H1 (cell line): ENCODE results near the gene MAPKAP1. TPM values are rescaled to one million over a fixed set of nuclear protein-coding genes. Genes with fewer than 3 reads are reported as not detected.

Experiments used
- CTCF ChIA-PET: fragments of 300-600 bp; sonication (Branson Sonifier 250); formaldehyde crosslinking; loops from one replicate; lab custom pipeline; 2021; ENCODE audit not compliant: partially characterized antibody; lab: Charles Lee
- POLR2A ChIA-PET: fragments of 300-600 bp; sonication (Branson Sonifier 250); formaldehyde crosslinking; loops from one replicate; lab custom pipeline; 2021; ENCODE audit warnings: inconsistent platforms; ENCODE audit not compliant: partially characterized antibody; lab: Charles Lee
- DNase-seq, 2 experiments: peaks; one replicate each; pipeline versions ENCODE4 v3.0.0 to v3.0.0-alpha.2; 2010 to 2022; ENCODE audit warnings: low spot score in 2 of 2, low read depth in 1 of 2, mixed read lengths in 1 of 2
- FAIRE-seq: peaks from 2 replicates; lab custom pipeline; 2011; peaks lifted over from hg19 to GRCh38; lab: Jason Lieb, UNC
- H2AFZ ChIP-seq: 2 replicates; pipeline ENCODE4 v1.8.1; 2012; ENCODE audit warnings: low read length, inconsistent platforms
- H2AK5ac ChIP-seq: 2 replicates; pipeline ENCODE4 v1.6.1; 2013; ENCODE audit warnings: low read depth, low read length
- H2BK120ac ChIP-seq: replicated peaks from 2 replicates; pipeline ENCODE3; 2013; ENCODE audit warnings: low read depth, low read length, inconsistent platforms
- H2BK12ac ChIP-seq: 2 replicates; pipeline ENCODE4 v1.6.1; 2013; ENCODE audit warnings: low read depth, low read length
- H2BK15ac ChIP-seq: 2 replicates; pipeline ENCODE4 v1.6.1; 2013; ENCODE audit warnings: low read length
- H2BK20ac ChIP-seq: 2 replicates; pipeline ENCODE4 v1.6.1; 2013; ENCODE audit warnings: low read length
- H2BK5ac ChIP-seq: 2 replicates; pipeline ENCODE4 v1.6.1; 2013; ENCODE audit warnings: low read depth, low read length
- H3K14ac ChIP-seq: 2 replicates; pipeline ENCODE4 v1.6.1; 2013; ENCODE audit warnings: inconsistent platforms; ENCODE audit not compliant: insufficient read length
- H3K18ac ChIP-seq: 2 replicates; pipeline ENCODE4 v1.6.1; 2013; ENCODE audit warnings: low read length; ENCODE audit errors: extremely low read depth
- H3K23ac ChIP-seq: 2 replicates; pipeline ENCODE4 v1.6.1; 2013; ENCODE audit warnings: inconsistent platforms; ENCODE audit not compliant: insufficient read length
- H3K23me2 ChIP-seq: 2 replicates; pipeline ENCODE4 v1.6.1; 2013; ENCODE audit warnings: low read depth, low read length
- H3K27ac ChIP-seq: 2 replicates; pipeline ENCODE4 v1.6.1; 2011; ENCODE audit warnings: low read depth, low read length, inconsistent platforms
- H3K27me3 ChIP-seq, 4 experiments: replicated peaks in 1 of 4; 1 replicate in 1 of 4; 2 replicates in 3 of 4; pipeline versions ENCODE4 v1.6.1 to v1.8.1; 2011 to 2013; ENCODE audit warnings: low read length in 3 of 4, mild to moderate bottlenecking in 3 of 4, inconsistent platforms in 2 of 4, mixed read lengths in 2 of 4, moderate library complexity in 1 of 4; ENCODE audit not compliant: control insufficient read depth in 3 of 4, insufficient read depth in 3 of 4; ENCODE audit errors: extremely low read depth in 1 of 4
- H3K36me3 ChIP-seq, 4 experiments: 2 replicates each; pipeline versions ENCODE4 v1.6.1 to v1.8.1; 2011 to 2013; ENCODE audit warnings: mild to moderate bottlenecking in 4 of 4, low read length in 3 of 4, moderate library complexity in 2 of 4, control low read depth in 1 of 4, inconsistent platforms in 1 of 4; ENCODE audit not compliant: insufficient read depth in 4 of 4, control insufficient read depth in 2 of 4
- H3K4ac ChIP-seq: replicated peaks from 2 replicates; pipeline ENCODE3; 2013; ENCODE audit warnings: low read length, low read depth, mixed read lengths, inconsistent platforms; ENCODE audit not compliant: insufficient read length
- H3K4me1 ChIP-seq, 4 experiments: replicated peaks in 1 of 4; 1 replicate in 1 of 4; 2 replicates in 3 of 4; pipeline versions ENCODE4 v1.6.1 to v1.8.1; 2011 to 2013; ENCODE audit warnings: low read length in 3 of 4, inconsistent platforms in 2 of 4, mixed read lengths in 1 of 4; ENCODE audit not compliant: insufficient read depth in 4 of 4, control insufficient read depth in 3 of 4
- H3K4me2 ChIP-seq, 2 experiments: 2 replicates each; pipeline versions ENCODE4 v1.6.1 to v1.8.1; 2011 to 2013; ENCODE audit warnings: low read depth in 2 of 2, low read length in 2 of 2, control low read depth in 1 of 2, inconsistent platforms in 1 of 2, mild to moderate bottlenecking in 1 of 2; ENCODE audit not compliant: insufficient read depth in 1 of 2
- H3K4me3 ChIP-seq, 4 experiments: fragments of 200-600, 300-600 bp in 1 of 4; sonication (generic), shearing (Covaris generic), sonication (Bioruptor Twin) in 1 of 4; 2 replicates each; pipeline versions ENCODE4 v1.5.1 to v1.8.1; 2011 to 2016; ENCODE audit warnings: low read length in 4 of 4, low read depth in 3 of 4, control low read depth in 2 of 4, inconsistent platforms in 2 of 4, mild to moderate bottlenecking in 2 of 4, mixed read lengths in 1 of 4, moderate library complexity in 1 of 4; ENCODE audit not compliant: insufficient read depth in 2 of 4; ENCODE audit errors: extremely low read depth in 1 of 4
- H3K56ac ChIP-seq: replicated peaks from 2 replicates; pipeline ENCODE3; 2013; ENCODE audit warnings: low read depth, mild to moderate bottlenecking, mixed read lengths, low read length, inconsistent platforms; ENCODE audit not compliant: insufficient read length
- H3K79me1 ChIP-seq: 2 replicates; pipeline ENCODE4 v1.6.1; 2013; ENCODE audit warnings: low read depth, low read length, control low read depth
- H3K79me2 ChIP-seq, 2 experiments: 2 replicates each; pipeline versions ENCODE4 v1.6.1 to v1.8.1; 2012 to 2013; ENCODE audit warnings: low read length in 2 of 2, mild to moderate bottlenecking in 2 of 2, inconsistent platforms in 1 of 2; ENCODE audit not compliant: insufficient read depth in 2 of 2, control insufficient read depth in 1 of 2
- H3K9ac ChIP-seq, 4 experiments: replicated peaks in 1 of 4; 1 replicate in 1 of 4; 2 replicates in 3 of 4; pipeline versions ENCODE4 v1.6.1 to v1.8.1; 2011 to 2013; ENCODE audit warnings: low read depth in 3 of 4, low read length in 3 of 4, control low read depth in 2 of 4, mild to moderate bottlenecking in 2 of 4, moderate library complexity in 2 of 4, inconsistent platforms in 1 of 4; ENCODE audit errors: extremely low read depth in 1 of 4
- H3K9me3 ChIP-seq, 2 experiments: 2 replicates each; pipeline versions ENCODE4 v1.6.1 to v1.8.1; 2012 to 2013; ENCODE audit warnings: mild to moderate bottlenecking in 2 of 2, moderate library complexity in 2 of 2, control low read depth in 1 of 2, inconsistent platforms in 1 of 2, low read depth in 1 of 2, low read length in 1 of 2, mixed read lengths in 1 of 2; ENCODE audit not compliant: insufficient read depth in 2 of 2
- H4K20me1 ChIP-seq, 2 experiments: replicated peaks in 1 of 2; 2 replicates each; pipeline versions ENCODE3 to v1.8.1; 2011 to 2013; ENCODE audit warnings: inconsistent platforms in 2 of 2, low read length in 2 of 2, mild to moderate bottlenecking in 1 of 2; ENCODE audit not compliant: insufficient read depth in 2 of 2, control insufficient read depth in 1 of 2
- H4K5ac ChIP-seq: 2 replicates; pipeline ENCODE4 v1.6.1; 2013; ENCODE audit warnings: low read length, low read depth, mixed read lengths, inconsistent platforms; ENCODE audit not compliant: insufficient read length
- H4K8ac ChIP-seq: 2 replicates; pipeline ENCODE4 v1.8.0; 2013; ENCODE audit warnings: mild to moderate bottlenecking, moderate library complexity, low read length, inconsistent platforms; ENCODE audit not compliant: insufficient read depth; ENCODE audit errors: extremely low read depth
- H4K91ac ChIP-seq: replicated peaks from 2 replicates; pipeline ENCODE3; 2013; ENCODE audit warnings: low read length, mixed read lengths, inconsistent platforms; ENCODE audit not compliant: insufficient read length
- ASH2L ChIP-seq: fragments of 200-600, 300-600 bp; sonication (generic); IDR thresholded peaks from one replicate; pipeline ENCODE4 v1.7.1; 2017; ENCODE audit warnings: low read length
- BACH1 ChIP-seq: IDR thresholded peaks from 2 replicates; pipeline ENCODE4 v1.6.1; 2012; ENCODE audit warnings: low read length, improper control_type of control experiment
- BRCA1 ChIP-seq: IDR thresholded peaks from 2 replicates; pipeline ENCODE4 v1.6.1; 2012; ENCODE audit warnings: low read depth, low read length, improper control_type of control experiment
- CBX8 ChIP-seq: fragments of 300-800, 300-1000 bp; sonication (generic); IDR thresholded peaks from 2 replicates; pipeline ENCODE4 v1.7.1; 2016; ENCODE audit warnings: low read depth, low read length, borderline replicate concordance
- CEBPB ChIP-seq: IDR thresholded peaks from 2 replicates; pipeline ENCODE4 v1.6.1; 2012; ENCODE audit warnings: low read depth, low read length
- CREB1 ChIP-seq: IDR thresholded peaks from 2 replicates; pipeline ENCODE4 v1.6.1; 2012; ENCODE audit warnings: inconsistent platforms
- CTBP2 ChIP-seq: IDR thresholded peaks from 2 replicates; pipeline ENCODE4 v1.7.0; 2011; ENCODE audit warnings: borderline replicate concordance, mild to moderate bottlenecking, moderate library complexity, mixed read lengths, low read length; ENCODE audit not compliant: insufficient read depth, insufficient read length
- EP300 ChIP-seq, 2 experiments: IDR thresholded peaks; 1 replicate in 1 of 2; 2 replicates in 1 of 2; pipeline ENCODE4 v1.6.1; 2011 to 2012; ENCODE audit warnings: low read depth in 2 of 2, low read length in 2 of 2, mild to moderate bottlenecking in 2 of 2, borderline replicate concordance in 1 of 2, inconsistent platforms in 1 of 2, moderate library complexity in 1 of 2
- RFX5 ChIP-seq: IDR thresholded peaks from 2 replicates; pipeline ENCODE4 v1.6.1; 2011; ENCODE audit warnings: low read depth, low read length, improper control_type of control experiment, borderline replicate concordance
- RXRA ChIP-seq: IDR thresholded peaks from 2 replicates; pipeline ENCODE4 v1.6.1; 2011; ENCODE audit warnings: low read depth, mild to moderate bottlenecking, low read length, moderate library complexity; ENCODE audit not compliant: insufficient read depth
- TAF1 ChIP-seq: IDR thresholded peaks from 2 replicates; pipeline ENCODE4 v1.6.1; 2011; ENCODE audit warnings: mild to moderate bottlenecking, low read depth, low read length
- WGBS, 2 experiments: shearing (Covaris generic) in 1 of 2; methylation state at CpG; one replicate each; pipeline versions ENCODE4 v1.1.6 to v1.1.7; 2013 to 2015; ENCODE audit warnings: low lambda C conversion rate in 2 of 2, mixed read lengths in 2 of 2, inconsistent platforms in 1 of 2, low coverage in 1 of 2, missing lambda C conversion rate in 1 of 2; ENCODE audit not compliant: insufficient replicate concordance in 2 of 2, insufficient coverage in 1 of 2, insufficient read length in 1 of 2; ENCODE audit errors: extremely low coverage in 1 of 2, missing lambda C conversion rate in 1 of 2; 5-methylcytosine and 5-hydroxymethylcytosine counted together
- polyA plus RNA-seq, 7 experiments: library from polyadenylated mRNA; depleted of rRNA in 3 of 7; stranded (reverse) in 5 of 7; unstranded in 2 of 7; fragments of >200 nt in 5 of 7; fragments of 200-250 nt in 2 of 7; gene quantifications; 1 replicate in 5 of 7; 2 replicates in 1 of 7; 4 replicates in 1 of 7; pipeline versions ENCODE4 v1.2.1 to v1.2.3, GENCODE V29; 2011 to 2013; ENCODE audit warnings: missing spikeins in 2 of 7, mixed read lengths in 2 of 7
- total RNA-seq: library from RNA; stranded (reverse); fragmentation: NEBNext Ultra II Directional; extraction: Animal tissue kit (Norgen Biotek cat#: 25700); gene quantifications from 2 replicates; pipeline ENCODE4 v1.2.1, GENCODE V29; 2021

Gene MAPKAP1
- total and polyA plus RNA-seq, 2 of the 8 experiments (the other 6 are each of a cell fraction or from before 2014, with no cell fraction given) = 79.2 to 140 TPM

- no peak overlapping the region for H2BK15ac ChIP-seq
- no peak overlapping the region for H3K56ac ChIP-seq
- H2AFZ ChIP-seq = no peak overlapping the region
- no peaks in the 10 kb centered on the region for H3K23me2 ChIP-seq
- H2BK120ac ChIP-seq = no peak overlapping the region
- H2AK5ac ChIP-seq = no peak overlapping the region
- no peak overlapping the region for H4K5ac ChIP-seq
- no peaks in the 10 kb centered on the region for H3K27me3 ChIP-seq
- CTCF ChIA-PET = interaction anchor here (0.6 to 1.1 kb wide), 3 partner anchors 33 to 267 kb away, joined by 3 to 6 read pairs (median 5); no protein-coding TSS in a partner anchor
- no peaks in the 10 kb centered on the region for H3K79me1 ChIP-seq
- H3K23ac ChIP-seq = no peak overlapping the region
- no peak overlapping the region for H3K27ac ChIP-seq
- no peaks in the 10 kb centered on the region for H3K79me2 ChIP-seq
- FAIRE-seq (no peak), DNase-seq (no peak)
- H4K20me1 ChIP-seq = no peaks in the 10 kb centered on the region
- 85% methylated on average over 3 of the region's 3 CpGs; no CpG with 5 or more reads in 1 of the 2 experiments for WGBS, 2 experiments
- no peak overlapping the region for H3K9ac ChIP-seq
- H2BK12ac ChIP-seq = no peak overlapping the region
- no peaks in the 10 kb centered on the region for H3K4me1 ChIP-seq
- H3K36me3 ChIP-seq = no peaks in the 10 kb centered on the region
- no peak overlapping the region for H3K14ac ChIP-seq
- H2BK20ac ChIP-seq = no peak overlapping the region
- no peak overlapping the region for H3K4ac ChIP-seq
- H3K4me3 ChIP-seq = no peak overlapping the region
- no peaks in the 10 kb centered on the region for H3K9me3 ChIP-seq
- TF ChIP-seq RXRA (no peak), RFX5 (no peak), BRCA1 (no peak), CTBP2 (no peak), CREB1 (no peak), CEBPB (no peak), BACH1 (no peak), CBX8 (no peak), ASH2L (no peak), EP300 (IDR thresholded peaks at IDR 0.05; ENCODE audit: borderline replicate concordance in 1 of 2, low read depth in 2 of 2, low read length in 2 of 2) (no peak), TAF1 (no peak)
- H4K8ac ChIP-seq = no peak overlapping the region
- POLR2A ChIA-PET = interaction anchor here (0.7 to 1.2 kb wide), 2 partner anchors 9 to 22 kb away, joined by 3 to 4 read pairs; no protein-coding TSS in a partner anchor
- H2BK5ac ChIP-seq = no peak overlapping the region
- H3K4me2 ChIP-seq = no peak overlapping the region
- H4K91ac ChIP-seq = no peak overlapping the region
- H3K18ac ChIP-seq = no peak overlapping the region
These were observed 32.4 kb upstream of the MAPKAP1 start for GRCh38 chr9:125739436-125739835.
